HUES48 (cell line): ENCODE results near the gene GRAMD2B.

Experiments
- H3K27ac ChIP-seq: one replicate; pipeline ENCODE4 v1.7.0; 2013; ENCODE audit warnings: low read depth, low read length, inconsistent platforms
- H3K27me3 ChIP-seq: 2 replicates; pipeline ENCODE4 v1.6.1; 2013; ENCODE audit warnings: mild to moderate bottlenecking, low read length; ENCODE audit not compliant: control insufficient read depth, insufficient read depth
- H3K36me3 ChIP-seq: 2 replicates; pipeline ENCODE4 v1.6.1; 2013; ENCODE audit warnings: low read length; ENCODE audit not compliant: control insufficient read depth, insufficient read depth
- H3K4me1 ChIP-seq: 2 replicates; pipeline ENCODE4 v1.6.1; 2013; ENCODE audit warnings: mild to moderate bottlenecking, low read length; ENCODE audit not compliant: control insufficient read depth, insufficient read depth
- H3K4me3 ChIP-seq: 2 replicates; pipeline ENCODE4 v1.5.1; 2013; ENCODE audit warnings: mild to moderate bottlenecking, low read depth, low read length
- H3K9ac ChIP-seq: 2 replicates; pipeline ENCODE4 v1.6.1; 2013; ENCODE audit warnings: mild to moderate bottlenecking, low read depth, low read length, moderate library complexity
- H3K9me3 ChIP-seq: 2 replicates; pipeline ENCODE4 v1.6.1; 2013; ENCODE audit warnings: low read length; ENCODE audit not compliant: control insufficient read depth, insufficient read depth

Gene GRAMD2B

DNA sequence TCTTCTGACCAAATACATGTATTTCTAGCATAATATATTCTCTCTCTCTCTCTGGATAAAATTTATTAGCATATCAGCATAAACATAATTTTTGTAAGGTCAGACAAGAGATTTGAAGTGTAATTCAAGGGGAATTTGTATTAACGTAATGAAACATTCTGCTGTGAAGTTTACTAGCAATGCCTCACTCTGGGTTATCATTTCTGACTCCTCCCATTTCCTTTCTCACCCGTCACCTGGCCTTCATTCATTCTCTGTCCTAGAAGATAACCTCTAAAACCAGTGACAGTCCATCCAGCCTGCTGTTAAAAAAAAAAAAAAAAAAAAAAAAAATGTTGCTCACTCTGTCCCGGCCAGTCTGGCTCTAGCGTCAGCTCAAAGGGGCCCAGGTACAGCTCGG is 27.1 kb downstream of the GRAMD2B start:
- Histone ChIP-seq H3K36me3 (peaks cover 7% of the 10 kb centered on the region; the same call in 1 of the 2 replicates), H3K27me3 (no peaks in the 10 kb centered on the region), H3K4me3 (no peak overlapping the region), H3K27ac (no peak overlapping the region), H3K9ac (no peak overlapping the region), H3K4me1 (no peaks in the 10 kb centered on the region), H3K9me3 (no peaks in the 10 kb centered on the region)

DNA sequence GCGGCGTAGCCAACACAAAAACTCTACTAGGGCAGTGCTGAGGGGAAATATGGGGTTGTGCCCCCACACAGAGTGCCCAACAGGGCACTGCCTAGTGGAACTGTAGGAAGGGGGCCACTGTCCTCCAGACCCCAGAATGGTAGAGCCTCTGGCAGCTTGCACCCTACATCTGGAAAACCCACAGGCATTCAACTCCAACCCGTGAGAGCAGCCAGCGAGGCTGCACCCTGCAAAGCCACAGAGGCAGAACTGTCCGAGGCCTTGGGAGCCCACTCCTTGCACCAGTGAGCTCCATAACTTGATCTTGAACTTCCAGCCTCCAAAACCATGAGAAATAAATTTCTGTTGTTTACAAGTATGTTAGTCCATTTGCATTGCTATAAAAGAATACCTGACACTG is 27.7 kb downstream of the GRAMD2B start:
- H3K27ac ChIP-seq, result no peak overlapping the region
- no peak overlapping the region for H3K4me3 ChIP-seq
- no peaks in the 10 kb centered on the region for H3K4me1 ChIP-seq
- no peaks in the 10 kb centered on the region for H3K9me3 ChIP-seq
- no peaks in the 10 kb centered on the region for H3K27me3 ChIP-seq
- H3K9ac ChIP-seq, result no peak overlapping the region
- peaks cover 7% of the 10 kb centered on the region; the same call in 1 of the 2 replicates for H3K36me3 ChIP-seq

DNA sequence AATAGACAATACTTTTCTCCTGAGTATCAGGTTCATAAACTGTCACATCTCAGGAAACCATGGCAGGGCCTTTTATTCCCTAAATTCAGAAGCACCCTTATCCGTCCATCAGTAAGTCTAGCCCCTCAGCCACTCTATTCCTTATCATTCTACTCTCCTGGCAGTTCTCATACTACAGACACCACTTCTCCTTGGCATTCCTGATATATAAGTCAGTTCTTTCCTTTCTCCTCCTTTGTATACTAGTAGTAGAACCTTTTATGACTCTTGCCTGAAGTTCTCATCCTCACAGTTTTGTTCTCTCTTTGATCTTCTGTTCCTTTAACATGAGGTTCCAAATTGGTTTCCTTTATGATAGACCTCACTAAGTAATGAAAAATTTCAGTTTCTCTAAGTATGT is 29.3 kb downstream of the GRAMD2B start:
- Histone ChIP-seq H3K9me3 (no peaks in the 10 kb centered on the region), H3K27me3 (no peaks in the 10 kb centered on the region), H3K4me3 (no peak overlapping the region), H3K27ac (no peak overlapping the region), H3K4me1 (no peaks in the 10 kb centered on the region), H3K9ac (no peak overlapping the region), H3K36me3 (peaks cover 7% of the 10 kb centered on the region; the same call in 1 of the 2 replicates)

GRCh38 chr5:126454081-126454480 is 30.9 kb downstream of the GRAMD2B start:
- Histone ChIP-seq H3K27ac (no peak overlapping the region), H3K27me3 (no peaks in the 10 kb centered on the region), H3K4me1 (no peaks in the 10 kb centered on the region), H3K9ac (no peak overlapping the region), H3K9me3 (no peaks in the 10 kb centered on the region), H3K4me3 (no peak overlapping the region), H3K36me3 (0 out of 2 replicates have a peak, but pooled peaks cover 7% of the 10 kb centered on the region)

GRCh38 chr5:126454535-126454934 is 31.3 kb downstream of the GRAMD2B start:
- 0 out of 2 replicates have a peak, but pooled peaks cover 7% of the 10 kb centered on the region for H3K36me3 ChIP-seq
- H3K9ac ChIP-seq, result no peak overlapping the region
- H3K27me3 ChIP-seq, result no peaks in the 10 kb centered on the region
- H3K27ac ChIP-seq, result no peak overlapping the region
- H3K9me3 ChIP-seq, result no peaks in the 10 kb centered on the region
- no peaks in the 10 kb centered on the region for H3K4me1 ChIP-seq
- H3K4me3 ChIP-seq, result no peak overlapping the region

- no peak overlapping the region for H3K9ac ChIP-seq
- 0 out of 2 replicates have a peak, but pooled peaks cover 7% of the 10 kb centered on the region for H3K36me3 ChIP-seq
- no peaks in the 10 kb centered on the region for H3K27me3 ChIP-seq
- H3K4me3 ChIP-seq, result no peak overlapping the region
- H3K4me1 ChIP-seq, result no peaks in the 10 kb centered on the region
- H3K27ac ChIP-seq, result no peak overlapping the region
- no peaks in the 10 kb centered on the region for H3K9me3 ChIP-seq
These were observed 32.1 kb downstream of the GRAMD2B start for GRCh38 chr5:126455264-126455663.

DNA sequence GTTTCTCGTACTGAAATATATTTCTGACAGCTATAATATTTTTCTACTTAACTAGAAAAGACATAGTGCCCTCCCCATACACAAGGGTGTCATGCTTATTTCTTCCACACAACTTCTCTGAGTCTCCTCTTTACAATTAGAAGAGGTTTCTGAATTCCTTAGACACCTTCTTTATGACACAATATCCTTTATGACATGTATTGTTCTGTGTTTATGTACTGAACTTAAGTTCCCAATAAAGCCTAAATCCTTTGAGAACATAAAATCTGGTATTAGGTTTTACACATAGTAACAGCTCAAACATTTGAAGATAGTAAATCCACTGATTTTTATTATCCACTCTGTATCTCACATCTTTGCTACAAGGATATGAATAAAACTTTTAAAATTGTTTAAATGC is 32.5 kb downstream of the GRAMD2B start:
- Histone ChIP-seq H3K4me3 (no peak overlapping the region), H3K4me1 (no peaks in the 10 kb centered on the region), H3K36me3 (0 out of 2 replicates have a peak, but pooled peaks cover 7% of the 10 kb centered on the region), H3K27ac (no peak overlapping the region), H3K27me3 (no peaks in the 10 kb centered on the region), H3K9ac (no peak overlapping the region), H3K9me3 (no peaks in the 10 kb centered on the region)

DNA sequence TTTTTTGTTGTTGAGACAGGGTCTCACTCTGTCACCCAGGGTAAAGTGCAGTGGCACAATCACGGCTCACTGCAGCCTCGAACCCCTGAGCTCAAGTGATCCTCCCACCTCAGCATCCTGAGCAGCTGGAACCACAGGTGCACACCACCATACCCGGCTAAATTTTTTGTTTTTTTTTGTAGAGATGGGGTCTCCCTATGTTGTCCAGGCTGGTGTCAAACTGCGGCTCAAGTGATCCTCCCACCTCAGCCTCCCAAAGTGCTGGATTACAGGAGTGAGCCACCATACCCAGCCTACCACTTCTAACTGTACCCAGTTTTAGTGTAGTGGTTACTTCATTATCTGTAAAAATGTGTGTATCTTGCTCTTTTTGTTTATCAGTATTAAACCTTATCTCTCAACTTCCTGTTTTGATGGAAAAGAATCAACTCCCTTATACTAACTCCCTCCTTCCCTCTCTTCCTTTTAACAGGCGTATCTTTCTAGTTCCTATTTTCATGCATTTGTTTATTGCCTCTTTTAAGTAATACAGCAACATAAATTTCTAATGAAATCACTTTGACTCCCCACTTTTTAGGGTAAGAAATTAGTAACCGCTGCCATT is 33.1 kb downstream of the GRAMD2B start:
- Histone ChIP-seq H3K4me1 (no peaks in the 10 kb centered on the region), H3K36me3 (0 out of 2 replicates have a peak, but pooled peaks cover 7% of the 10 kb centered on the region), H3K27ac (no peak overlapping the region), H3K27me3 (no peaks in the 10 kb centered on the region), H3K9ac (no peak overlapping the region), H3K4me3 (no peak overlapping the region), H3K9me3 (no peaks in the 10 kb centered on the region)

DNA sequence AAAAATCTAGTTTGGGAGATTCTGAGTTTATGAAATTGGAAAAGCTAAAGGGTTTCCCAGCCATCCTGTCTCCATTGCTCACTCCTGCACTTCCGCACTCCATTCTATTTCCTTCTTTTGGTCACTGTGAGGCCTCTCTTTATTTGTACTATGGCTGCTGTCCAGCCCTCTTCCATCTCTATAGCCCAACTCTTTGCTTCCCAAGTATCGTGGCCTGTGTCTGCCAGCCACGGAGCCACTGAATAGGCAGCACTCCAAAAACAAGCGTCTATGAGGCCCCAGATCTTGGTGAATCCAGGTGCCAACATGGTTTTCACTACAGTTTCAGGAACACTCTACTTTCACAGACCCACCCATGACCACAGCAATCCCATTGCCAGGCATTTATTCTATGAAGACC is 37.2 kb downstream of the GRAMD2B start:
- H3K27me3 ChIP-seq, result peaks cover 23% of the 10 kb centered on the region
- H3K9ac ChIP-seq, result no peak overlapping the region
- no peaks in the 10 kb centered on the region; the same call in 1 of the 2 replicates for H3K4me1 ChIP-seq
- H3K36me3 ChIP-seq, result no peaks in the 10 kb centered on the region
- H3K4me3 ChIP-seq, result no peak overlapping the region
- H3K9me3 ChIP-seq, result no peaks in the 10 kb centered on the region
- H3K27ac ChIP-seq, result no peak overlapping the region

GRCh38 chr5:126460977-126461376 is 37.8 kb downstream of the GRAMD2B start:
- H3K36me3 ChIP-seq, result 0 out of 2 replicates have a peak, but pooled peaks cover 2% of the 10 kb centered on the region
- H3K4me1 ChIP-seq, result no peaks in the 10 kb centered on the region; the same call in 1 of the 2 replicates
- H3K4me3 ChIP-seq, result no peak overlapping the region
- no peak overlapping the region for H3K27ac ChIP-seq
- H3K9me3 ChIP-seq, result no peaks in the 10 kb centered on the region
- no peak overlapping the region for H3K9ac ChIP-seq
- peaks cover 28% of the 10 kb centered on the region for H3K27me3 ChIP-seq

DNA sequence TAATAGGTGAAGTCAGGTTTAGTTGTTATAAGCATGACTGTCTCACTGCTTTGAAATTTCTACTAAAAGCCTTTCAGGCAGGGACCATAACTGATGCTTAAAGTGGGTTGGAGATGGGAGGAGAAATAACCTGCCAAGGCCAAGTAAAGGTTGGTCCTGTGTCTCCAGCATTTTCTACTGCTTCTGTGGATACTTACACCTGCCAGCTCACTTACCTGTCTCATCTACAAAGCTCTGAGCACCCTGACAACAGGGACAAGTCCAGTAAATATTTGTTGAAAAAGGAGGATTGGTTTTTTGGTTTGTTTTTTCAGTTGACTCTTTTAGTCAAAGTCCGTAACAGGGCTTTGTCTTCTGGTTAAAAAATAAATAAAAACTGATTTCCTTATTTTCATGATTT is 38.6 kb downstream of the GRAMD2B start:
- no peak overlapping the region for H3K4me3 ChIP-seq
- no peaks in the 10 kb centered on the region for H3K9me3 ChIP-seq
- H3K9ac ChIP-seq, result no peak overlapping the region
- H3K36me3 ChIP-seq, result peaks cover 10% of the 10 kb centered on the region
- peaks cover 31% of the 10 kb centered on the region for H3K27me3 ChIP-seq
- no peaks in the 10 kb centered on the region; the same call in 1 of the 2 replicates for H3K4me1 ChIP-seq
- no peak overlapping the region for H3K27ac ChIP-seq
